SIG-M5 (cell line): ENCODE results near the gene MDC1.
"Not testable (repeated sequence)": the region's sequence is repeated elsewhere in the genome, so short reads cannot be mapped to it uniquely, and the experiment has no call there.

Source experiments
- DNase-seq: peaks from one replicate; lab custom pipeline; 2025; lab: John Stamatoyannopoulos, UW

Gene MDC1

DNA sequence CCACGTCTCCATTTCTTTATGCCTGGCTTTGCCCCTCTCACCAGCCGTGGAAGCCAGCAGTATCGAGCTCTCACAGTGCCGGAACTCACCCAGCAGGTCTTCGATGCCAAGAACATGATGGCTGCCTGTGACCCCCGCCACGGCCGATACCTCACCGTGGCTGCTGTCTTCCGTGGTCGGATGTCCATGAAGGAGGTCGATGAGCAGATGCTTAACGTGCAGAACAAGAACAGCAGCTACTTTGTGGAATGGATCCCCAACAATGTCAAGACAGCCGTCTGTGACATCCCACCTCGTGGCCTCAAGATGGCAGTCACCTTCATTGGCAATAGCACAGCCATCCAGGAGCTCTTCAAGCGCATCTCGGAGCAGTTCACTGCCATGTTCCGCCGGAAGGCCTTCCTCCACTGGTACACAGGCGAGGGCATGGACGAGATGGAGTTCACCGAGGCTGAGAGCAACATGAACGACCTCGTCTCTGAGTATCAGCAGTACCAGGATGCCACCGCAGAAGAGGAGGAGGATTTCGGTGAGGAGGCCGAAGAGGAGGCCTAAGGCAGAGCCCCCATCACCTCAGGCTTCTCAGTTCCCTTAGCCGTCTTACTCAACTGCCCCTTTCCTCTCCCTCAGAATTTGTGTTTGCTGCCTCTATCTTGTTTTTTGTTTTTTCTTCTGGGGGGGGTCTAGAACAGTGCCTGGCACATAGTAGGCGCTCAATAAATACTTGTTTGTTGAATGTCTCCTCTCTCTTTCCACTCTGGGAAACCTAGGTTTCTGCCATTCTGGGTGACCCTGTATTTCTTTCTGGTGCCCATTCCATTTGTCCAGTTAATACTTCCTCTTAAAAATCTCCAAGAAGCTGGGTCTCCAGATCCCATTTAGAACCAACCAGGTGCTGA lies 7.0 kb upstream of the MDC1 start:
- DNase-seq: not testable (repeated sequence)

DNA sequence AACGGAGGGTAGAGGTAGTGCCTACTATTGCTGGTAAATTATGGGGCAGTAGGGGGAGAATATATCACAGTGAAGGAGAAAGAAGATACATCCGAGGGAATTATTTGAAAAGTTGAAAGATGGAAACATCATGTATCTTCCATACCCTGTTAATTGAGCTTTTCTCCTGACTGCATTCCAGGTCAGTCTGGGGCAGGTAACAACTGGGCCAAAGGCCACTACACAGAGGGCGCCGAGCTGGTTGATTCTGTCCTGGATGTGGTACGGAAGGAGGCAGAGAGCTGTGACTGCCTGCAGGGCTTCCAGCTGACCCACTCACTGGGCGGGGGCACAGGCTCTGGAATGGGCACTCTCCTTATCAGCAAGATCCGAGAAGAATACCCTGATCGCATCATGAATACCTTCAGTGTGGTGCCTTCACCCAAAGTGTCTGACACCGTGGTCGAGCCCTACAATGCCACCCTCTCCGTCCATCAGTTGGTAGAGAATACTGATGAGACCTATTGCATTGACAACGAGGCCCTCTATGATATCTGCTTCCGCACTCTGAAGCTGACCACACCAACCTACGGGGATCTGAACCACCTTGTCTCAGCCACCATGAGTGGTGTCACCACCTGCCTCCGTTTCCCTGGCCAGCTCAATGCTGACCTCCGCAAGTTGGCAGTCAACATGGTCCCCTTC lies 6.2 kb upstream of the MDC1 start:
- not testable (repeated sequence) for DNase-seq

DNA sequence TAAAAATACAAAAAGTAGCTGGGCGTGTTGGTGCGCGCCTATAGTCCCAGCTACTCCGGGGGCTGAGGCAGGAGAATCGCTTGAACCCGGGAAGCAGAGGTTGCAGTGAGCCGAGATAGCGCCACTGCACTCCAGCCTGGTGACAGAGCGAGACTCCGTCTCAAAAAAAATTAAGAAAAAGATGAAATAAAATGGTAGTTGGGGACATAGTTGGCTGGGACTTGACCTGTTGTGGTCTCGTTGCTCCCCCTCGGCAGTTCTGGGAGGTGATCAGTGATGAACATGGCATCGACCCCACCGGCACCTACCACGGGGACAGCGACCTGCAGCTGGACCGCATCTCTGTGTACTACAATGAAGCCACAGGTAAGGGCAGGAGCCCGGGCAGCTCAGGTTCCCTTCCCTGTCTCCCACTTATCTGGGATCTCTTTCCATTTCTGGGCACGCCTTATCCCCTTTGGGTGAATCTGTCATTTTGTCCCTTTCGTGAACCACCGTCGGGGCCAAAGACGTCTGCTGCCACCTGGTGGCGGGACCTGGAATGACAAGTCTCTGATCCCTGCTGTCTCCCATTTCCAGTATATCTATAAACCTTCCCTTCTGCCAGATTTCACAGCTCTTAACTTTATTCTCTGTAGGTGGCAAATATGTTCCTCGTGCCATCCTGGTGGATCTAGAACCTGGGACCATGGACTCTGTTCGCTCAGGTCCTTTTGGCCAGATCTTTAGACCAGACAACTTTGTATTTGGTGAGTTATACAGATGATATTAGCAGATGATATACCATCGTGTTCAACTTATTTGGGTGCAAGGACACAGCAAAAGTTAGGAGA lies 5.4 kb upstream of the MDC1 start:
- DNase-seq: no peak

DNA sequence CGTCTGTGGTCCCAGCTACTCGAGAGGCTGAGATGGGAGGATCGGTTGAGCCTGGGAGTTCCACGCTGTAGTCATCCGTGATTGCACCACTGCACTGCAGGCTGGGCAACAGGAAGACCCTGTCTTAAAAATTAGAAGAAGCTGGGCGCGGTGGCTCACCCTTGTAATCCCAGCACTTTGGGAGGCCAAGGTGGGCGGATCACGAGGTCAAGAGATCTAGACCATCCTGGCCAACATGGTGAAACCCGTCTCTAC lies 4.9 kb upstream of the MDC1 start:
- not testable (repeated sequence) for DNase-seq

DNA sequence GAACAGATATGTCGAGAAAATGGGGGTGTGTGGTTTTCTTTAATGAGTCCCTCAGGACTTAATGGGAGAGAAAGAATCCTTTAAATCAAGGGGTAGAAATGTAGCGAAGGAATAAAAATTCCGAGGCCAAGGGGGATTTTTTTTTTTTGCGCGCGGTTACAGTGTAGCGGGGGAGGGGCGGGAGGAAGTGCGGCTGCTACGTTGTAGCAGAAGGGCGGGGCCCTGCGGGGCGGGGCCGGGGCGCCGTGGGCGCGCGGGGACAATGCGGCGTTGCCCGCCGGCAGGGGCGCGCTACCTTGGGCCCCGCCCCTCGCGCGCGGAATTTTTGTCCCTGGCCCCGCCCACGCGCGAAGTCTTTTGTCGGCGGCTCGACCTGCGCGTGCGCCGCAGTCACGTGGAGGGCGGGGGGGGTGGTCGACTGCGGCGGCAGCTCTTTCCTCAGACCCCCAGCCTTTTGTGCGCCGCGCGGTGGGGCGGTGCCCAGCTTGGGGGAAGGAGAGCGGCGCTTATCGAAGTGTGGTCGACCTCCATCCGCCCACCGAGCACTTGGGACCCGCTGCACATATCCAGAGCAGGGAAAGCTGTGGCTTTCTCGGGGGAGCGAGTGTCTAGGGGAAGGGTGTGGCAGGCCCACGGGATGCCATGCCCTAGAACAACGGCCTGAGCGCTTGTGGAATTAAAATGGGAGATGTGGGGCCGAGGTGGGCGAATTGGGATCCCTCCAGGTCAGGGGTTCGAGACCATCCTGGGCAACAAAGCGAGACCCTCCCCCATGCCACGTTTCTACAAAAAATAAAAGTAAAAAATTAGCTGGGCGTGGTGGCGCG lies 4.3 kb upstream of the MDC1 start:
- peak; percentile 64 for DNase-seq

DNA sequence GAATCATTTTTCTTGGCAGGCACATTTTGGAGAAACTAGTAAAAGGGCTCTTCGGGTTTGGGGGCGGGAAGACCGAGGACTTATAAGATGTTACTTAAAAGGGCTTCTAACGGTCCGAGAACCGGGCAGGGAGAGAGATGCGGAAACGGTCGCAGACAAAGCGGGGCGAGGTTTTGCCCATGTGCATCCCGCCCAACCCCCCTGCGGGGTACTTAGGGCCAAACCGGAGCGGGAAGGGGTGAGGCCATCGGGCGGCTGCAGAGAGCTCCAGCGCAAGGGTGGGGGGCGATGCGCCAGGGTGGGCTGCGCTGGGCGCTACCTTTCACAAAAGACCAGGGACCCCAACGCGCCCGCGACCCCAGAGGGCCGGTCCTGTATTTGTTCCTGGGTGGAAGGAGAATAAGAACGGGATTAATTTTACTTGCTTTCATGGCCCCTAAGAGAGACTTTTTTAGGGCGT lies 3.7 kb upstream of the MDC1 start:
- DNase-seq: no peak

DNA sequence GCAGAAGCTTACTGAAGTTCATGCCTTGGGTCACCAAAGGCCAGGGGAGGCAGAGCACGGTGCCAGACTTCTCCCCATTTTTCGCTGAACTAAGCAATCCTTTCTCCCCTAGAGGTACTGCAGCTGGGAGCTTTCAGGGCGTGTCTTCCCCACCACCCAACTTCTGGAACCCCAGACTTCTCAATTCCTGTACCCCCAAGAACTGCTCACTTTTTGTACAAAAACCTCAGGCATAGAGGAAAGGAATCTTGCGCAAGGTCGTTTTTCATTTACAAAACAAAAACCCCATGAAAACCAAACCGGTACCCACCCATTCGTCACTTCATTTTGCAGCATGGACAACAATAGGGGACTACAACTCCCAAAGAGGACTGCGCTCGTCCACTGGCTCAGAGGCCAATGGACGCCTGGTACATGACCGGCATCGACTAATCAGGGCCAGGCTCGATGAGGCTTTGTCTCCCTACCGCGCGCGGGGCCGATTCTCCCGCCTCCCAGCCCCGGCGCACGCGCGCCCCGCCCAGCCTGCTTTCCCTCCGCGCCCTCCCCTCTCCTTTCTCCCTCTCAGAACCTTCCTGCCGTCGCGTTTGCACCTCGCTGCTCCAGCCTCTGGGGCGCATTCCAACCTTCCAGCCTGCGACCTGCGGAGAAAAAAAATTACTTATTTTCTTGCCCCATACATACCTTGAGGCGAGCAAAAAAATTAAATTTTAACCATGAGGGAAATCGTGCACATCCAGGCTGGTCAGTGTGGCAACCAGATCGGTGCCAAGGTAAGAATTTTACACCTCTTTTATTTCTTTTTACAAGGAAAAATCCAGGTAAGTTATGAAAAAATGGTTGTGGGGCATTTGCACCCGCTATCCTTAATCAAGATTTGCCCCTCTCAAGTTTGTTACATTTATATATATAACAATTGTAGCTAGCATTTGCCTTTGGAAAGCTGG lies 3.0 kb upstream of the MDC1 start, which contains the start of gene TUBB:
TUBB (plus strand) TSS at position 562 of the 947 bp plus-strand sequence; CDS start at position 717, 155 bp downstream.
- peak; percentile 93 for DNase-seq

DNA sequence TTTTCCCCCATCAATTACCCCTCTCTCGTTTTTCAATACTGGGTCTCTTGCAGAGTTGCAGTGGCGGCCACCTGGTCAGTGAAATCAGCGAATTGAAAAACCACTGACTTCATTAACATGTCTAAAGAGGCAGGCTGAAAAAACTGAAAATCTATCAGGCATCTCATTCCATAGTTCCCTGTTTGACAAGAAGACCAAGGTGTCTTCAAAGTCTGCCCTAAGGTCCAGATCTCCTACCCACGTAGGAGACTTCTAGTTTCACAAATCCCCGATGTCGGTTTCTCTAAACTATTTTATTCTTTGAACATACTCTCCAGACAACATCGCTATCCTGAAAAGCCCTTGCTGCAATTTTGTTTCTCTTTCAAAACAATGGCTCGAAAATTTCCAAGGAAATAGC lies 2.3 kb upstream of the MDC1 start:
- DNase-seq: no peak

DNA sequence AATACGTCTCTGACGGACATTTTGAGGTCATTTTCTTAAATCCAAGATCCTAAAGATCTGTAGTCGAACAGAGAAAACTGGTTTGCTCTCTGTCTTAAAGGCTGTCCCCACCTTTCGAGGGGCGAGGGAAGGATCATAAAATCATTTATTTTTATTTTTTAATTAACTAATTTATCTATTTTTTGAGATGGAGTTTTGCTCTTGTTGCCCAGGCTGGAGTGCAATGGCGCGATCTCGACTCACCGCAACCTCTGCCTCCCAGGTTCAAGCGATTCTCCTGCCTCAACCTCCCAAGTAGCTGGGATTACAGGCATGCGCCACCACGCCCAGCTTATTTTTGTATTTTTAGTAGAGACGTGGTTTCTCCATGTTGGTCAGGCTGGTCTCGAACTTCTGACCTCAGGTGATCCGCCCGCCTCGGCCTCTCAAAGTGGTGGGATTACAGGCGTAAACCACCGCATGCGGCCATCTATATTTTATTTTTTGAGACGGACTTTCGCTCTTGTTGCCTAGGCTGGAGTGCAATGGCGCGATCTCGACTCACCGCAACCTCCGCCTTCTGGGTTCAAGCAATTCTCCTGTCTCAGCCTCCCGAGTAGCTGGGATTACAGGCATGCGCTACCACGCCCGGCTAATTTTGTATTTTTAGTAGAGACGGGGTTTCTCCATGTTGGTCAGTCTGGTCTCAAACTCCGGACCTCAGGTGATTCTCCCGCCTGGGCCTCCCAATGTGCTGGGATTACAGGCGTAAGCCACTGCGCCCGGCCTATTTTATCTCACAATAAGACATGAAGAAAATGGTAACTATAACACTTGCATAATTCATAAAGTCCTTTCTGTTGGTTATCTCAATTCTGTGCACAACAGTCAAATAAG lies 1.0 kb upstream of the MDC1 start:
- not testable (repeated sequence) for DNase-seq

DNA sequence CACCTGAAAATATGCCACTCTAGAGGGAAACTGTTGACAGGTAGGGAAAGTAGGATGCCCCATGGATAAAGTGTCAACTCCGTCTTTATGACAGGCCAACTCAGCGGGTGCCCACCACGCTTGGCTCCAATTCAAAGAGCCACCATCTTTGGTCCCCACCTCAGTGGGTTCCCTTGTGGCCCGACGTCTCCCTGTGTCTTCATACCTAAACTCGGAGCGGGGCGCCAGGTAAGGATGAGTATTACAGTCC lies 277 bp downstream of the MDC1 start:
- no peak for DNase-seq

DNA sequence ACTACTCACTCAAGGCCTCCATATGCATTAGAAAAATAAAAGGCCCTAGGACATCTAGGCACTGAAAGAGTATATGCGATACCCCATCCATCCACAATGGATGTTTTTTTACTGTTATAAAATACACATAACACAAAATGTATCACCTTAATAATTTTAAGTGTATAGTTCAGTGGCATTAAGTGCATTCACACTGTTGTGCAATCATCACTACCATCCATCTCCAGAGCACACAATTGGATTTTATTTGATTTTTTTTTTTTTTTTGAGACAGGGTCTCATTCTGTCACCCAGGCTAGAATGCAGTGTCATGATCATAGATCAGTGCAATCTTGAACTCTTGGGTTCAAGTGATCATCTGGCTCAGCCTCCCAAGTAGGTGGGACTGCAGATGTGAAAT lies 2.8 kb downstream of the MDC1 start:
- no peak for DNase-seq

DNA sequence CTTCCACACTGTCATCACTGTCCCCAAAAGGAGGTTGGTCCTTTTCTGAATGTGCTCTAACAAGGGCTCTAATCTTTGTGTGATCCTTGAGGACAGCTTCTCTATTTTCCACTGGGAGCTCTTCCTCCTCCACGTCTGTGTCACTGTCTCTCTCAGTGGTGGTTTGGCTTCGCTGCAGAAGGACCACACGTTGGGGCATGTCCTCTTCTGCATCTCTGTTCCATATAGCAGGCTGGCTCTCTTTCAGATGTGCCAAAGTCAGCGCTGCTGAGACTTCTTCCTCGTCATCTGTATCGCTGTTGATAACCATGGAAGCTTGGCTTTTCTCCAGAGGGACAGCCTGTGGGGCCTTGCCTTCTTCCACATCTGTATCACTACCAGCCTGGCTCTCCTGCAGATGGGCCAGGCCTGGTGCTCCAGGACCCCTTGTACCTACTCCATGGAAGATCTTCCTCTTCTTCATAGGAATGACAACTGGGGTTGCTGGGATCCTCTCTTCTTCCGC lies 4.6 kb downstream of the MDC1 start:
- no peak for DNase-seq

DNA sequence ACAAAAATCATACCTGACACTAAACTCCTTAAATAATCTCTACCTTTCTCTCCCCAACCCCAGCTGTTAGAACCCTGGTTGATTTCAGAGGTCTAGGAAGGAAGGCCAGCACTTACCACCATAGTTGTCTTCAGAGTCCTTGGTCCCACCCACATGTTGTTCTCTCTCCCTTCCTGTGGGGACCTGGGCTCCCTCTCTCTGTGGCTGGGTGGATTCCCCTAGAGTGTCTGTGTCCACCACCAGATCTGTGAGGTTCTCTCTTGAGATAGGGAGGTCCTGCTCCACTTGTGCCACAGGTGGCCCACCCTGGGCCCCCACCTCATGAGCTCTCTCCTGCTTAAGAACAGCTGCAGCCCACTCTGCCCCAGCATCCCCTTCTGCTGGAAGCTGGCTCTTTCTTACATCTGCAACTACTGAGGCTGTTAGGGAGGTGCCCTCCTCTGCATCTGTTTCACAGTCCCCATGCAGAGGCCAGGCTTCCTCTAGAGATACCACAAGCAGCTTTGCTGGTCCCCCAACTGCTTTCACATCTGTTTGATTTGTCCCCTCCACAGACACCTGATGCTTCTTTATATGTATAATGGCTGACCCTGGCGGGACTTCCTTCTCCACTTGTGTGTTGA lies 5.2 kb downstream of the MDC1 start:
- DNase-seq: no peak

DNA sequence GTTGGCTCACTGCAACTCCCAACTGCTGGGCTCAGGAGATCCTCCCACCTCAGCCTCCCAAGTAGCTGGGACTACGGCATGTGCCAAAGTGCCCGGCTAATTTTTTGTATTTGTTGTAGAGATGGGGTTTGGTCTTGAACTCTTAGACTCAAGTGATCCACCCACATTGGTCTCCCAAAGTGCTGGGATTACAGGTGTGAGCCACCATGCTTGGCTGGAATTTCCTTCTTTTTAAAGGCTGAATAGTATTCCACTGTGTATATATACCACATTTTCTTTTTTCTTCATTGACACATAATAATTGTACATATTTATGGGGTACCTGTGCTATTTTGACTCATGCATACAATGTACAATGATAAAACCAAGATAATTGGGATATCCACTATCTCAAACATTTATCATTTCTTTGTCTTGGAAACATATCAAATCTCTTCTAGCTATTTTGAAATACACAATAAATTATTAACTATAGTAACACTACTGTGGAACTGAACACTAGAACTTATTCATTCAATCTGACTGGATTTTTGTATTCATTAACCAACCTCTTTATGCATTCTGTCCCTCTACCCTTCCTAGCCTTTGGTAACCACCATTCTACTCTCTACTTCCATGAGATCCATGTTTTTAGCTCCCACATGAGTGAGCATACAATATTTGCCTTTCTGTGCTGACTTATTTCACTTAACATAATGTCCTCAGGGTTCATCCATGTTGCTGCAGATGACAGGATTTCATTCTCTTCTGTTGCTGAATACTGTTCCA lies 7.8 kb downstream of the MDC1 start:
- no peak for DNase-seq

DNA sequence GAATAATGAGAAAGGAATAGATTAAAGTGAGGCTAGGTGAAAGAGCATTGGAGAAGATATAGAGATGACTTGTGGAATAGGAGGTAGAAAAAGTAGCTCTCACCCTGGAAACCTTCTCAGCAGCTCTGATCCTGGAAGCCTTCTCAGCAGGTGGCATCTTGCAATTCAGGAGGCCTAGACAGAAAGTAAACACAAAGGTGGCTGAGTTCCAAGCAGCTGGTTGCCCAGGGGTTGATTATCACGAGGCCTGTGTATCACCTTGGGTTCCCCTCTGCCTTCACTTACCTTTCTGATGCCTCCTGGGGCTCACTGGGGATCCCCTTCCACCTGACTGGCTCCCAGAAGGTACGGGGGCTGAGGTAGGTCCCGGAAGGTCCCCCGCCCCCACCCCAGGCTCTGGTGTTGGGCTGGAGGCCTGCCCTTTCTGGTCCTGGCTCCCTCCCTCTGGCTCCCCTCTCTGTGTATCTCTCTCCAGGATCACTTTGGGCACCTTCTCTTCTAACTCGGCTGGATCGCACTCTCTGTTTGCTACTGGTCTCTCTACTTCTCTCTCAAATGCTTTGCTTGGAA lies 9.7 kb downstream of the MDC1 start:
- no peak for DNase-seq

DNA sequence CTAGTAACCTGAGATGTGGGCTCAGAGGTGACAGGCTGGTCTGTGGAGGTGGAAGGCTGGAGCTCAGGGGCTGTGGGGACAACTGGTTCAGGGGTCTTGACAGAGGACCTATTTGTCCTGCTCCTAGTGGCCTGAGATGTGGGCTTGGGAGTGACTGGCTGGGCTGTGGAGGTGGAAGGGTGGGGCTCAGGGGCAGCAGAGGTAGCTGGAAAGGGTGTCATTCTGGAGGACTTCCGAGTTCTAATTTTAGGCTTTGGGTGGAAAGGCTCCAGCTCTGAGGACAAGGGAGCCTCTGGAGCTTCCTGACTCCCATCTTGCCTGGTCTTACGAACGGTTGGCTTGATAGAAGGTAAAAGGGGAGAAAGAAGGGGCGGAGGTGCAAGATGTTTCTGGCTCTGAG lies 11.5 kb downstream of the MDC1 start:
- no peak for DNase-seq

DNA sequence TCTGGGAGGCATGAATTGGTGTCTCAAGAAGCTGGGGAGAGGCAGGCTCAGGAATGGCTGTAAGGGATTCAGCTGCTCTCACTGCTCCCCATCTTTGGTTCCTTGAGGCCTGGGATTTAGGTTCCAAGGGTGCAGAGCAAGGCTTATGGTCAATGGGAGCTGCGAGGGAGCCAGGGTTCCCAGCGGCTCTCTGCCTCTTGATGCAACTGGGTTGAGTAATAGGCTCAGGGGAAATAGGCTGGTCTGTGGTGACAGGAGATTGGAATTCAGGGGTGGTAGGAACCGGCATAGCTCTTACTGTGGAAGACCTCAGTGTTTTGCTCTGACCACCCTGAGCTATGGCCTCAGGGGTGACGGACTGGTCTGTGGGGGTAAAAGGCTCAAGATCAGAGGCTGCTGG lies 13.3 kb downstream of the MDC1 start:
- no peak for DNase-seq

DNA sequence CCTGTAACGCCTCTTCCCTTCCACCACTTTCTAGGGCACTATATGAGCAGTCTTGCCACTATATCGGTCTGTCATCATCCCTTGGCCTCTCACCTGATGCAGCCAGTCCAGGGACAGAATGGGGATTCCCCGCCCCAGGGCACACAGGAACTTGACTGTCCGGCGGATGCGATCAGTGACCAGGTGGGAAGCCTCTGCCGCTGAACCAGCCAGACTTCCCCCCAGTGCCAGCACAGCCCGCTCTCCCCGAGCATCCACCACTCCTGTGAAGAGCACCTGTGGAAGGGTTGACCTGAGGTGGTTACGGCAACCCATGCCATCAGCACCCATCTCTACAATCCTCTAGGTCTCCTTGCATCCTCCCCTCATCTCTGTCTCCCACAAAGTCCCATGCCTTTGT lies 14.1 kb downstream of the MDC1 start:
- DNase-seq: no peak
